Mesenchymal stem cell (in vitro differentiated cells and primary cell): ENCODE data around the gene KIFBP.

Experiments used
- DNase-seq: peaks from one replicate; pipeline ENCODE4 v3.0.0-alpha.2; 2013
- H2AFZ ChIP-seq: one replicate; pipeline ENCODE4 v1.6.1; 2013; ENCODE audit warnings: low read depth, mild to moderate bottlenecking, control low read depth, inconsistent platforms, low read length, moderate library complexity
- H2AK5ac ChIP-seq: 2 replicates; pipeline ENCODE4 v1.6.1; 2013; ENCODE audit warnings: low read length, moderate library complexity, mild to moderate bottlenecking, inconsistent platforms; ENCODE audit not compliant: severe bottlenecking
- H2BK120ac ChIP-seq: one replicate; pipeline ENCODE4 v1.6.1; 2013; ENCODE audit warnings: low read depth, mild to moderate bottlenecking, inconsistent platforms, low read length, moderate library complexity
- H2BK12ac ChIP-seq, 2 experiments: one replicate each; pipeline ENCODE4 v1.6.1; 2013; ENCODE audit warnings: inconsistent platforms in 2 of 2, low read length in 2 of 2, mild to moderate bottlenecking in 2 of 2, moderate library complexity in 2 of 2, control low read depth in 1 of 2
- H2BK15ac ChIP-seq: one replicate; pipeline ENCODE4 v1.6.1; 2013; ENCODE audit warnings: mild to moderate bottlenecking, low read depth, inconsistent platforms; ENCODE audit not compliant: poor library complexity, severe bottlenecking
- H2BK5ac ChIP-seq: 2 replicates; pipeline ENCODE4 v1.6.1; 2013; ENCODE audit warnings: low read depth, mild to moderate bottlenecking, low read length, control low read depth, inconsistent platforms; ENCODE audit not compliant: poor library complexity, severe bottlenecking
- H3K14ac ChIP-seq, 2 experiments: one replicate each; pipeline ENCODE4 v1.6.1; 2013; ENCODE audit warnings: inconsistent platforms in 2 of 2, low read length in 2 of 2, control low read depth in 1 of 2, mild to moderate bottlenecking in 1 of 2, moderate library complexity in 1 of 2
- H3K18ac ChIP-seq, 2 experiments: one replicate each; pipeline ENCODE4 v1.6.1; 2013; ENCODE audit warnings: inconsistent platforms in 2 of 2, low read length in 2 of 2, control low read depth in 1 of 2, low read depth in 1 of 2, mild to moderate bottlenecking in 1 of 2
- H3K23ac ChIP-seq, 2 experiments: one replicate each; pipeline ENCODE4 v1.6.1; 2013; ENCODE audit warnings: inconsistent platforms in 2 of 2, low read length in 2 of 2, mild to moderate bottlenecking in 2 of 2, moderate library complexity in 2 of 2, control low read depth in 1 of 2
- H3K27ac ChIP-seq: 2 replicates; pipeline ENCODE4 v1.5.1; 2013; ENCODE audit warnings: mild to moderate bottlenecking, moderate library complexity, low read length, control low read depth, inconsistent platforms; ENCODE audit not compliant: poor library complexity, severe bottlenecking
- H3K27me3 ChIP-seq, 2 experiments: 2 replicates each; pipeline versions ENCODE4 v1.6.1 to v1.7.0; 2013; ENCODE audit warnings: low read length in 2 of 2, mild to moderate bottlenecking in 2 of 2, moderate library complexity in 2 of 2, control low read depth in 1 of 2, inconsistent platforms in 1 of 2; ENCODE audit not compliant: control insufficient read depth in 1 of 2, insufficient read depth in 1 of 2
- H3K36me3 ChIP-seq, 2 experiments: 2 replicates each; pipeline versions ENCODE4 v1.6.1 to v1.7.0; 2013; ENCODE audit warnings: low read length in 2 of 2, control low read depth in 1 of 2, inconsistent platforms in 1 of 2, low read depth in 1 of 2, mild to moderate bottlenecking in 1 of 2; ENCODE audit not compliant: insufficient read depth in 2 of 2, control insufficient read depth in 1 of 2
- H3K4ac ChIP-seq, 2 experiments: one replicate each; pipeline ENCODE4 v1.6.1; 2013; ENCODE audit warnings: inconsistent platforms in 2 of 2, low read length in 2 of 2, mild to moderate bottlenecking in 2 of 2, moderate library complexity in 2 of 2, control low read depth in 1 of 2, low read depth in 1 of 2
- H3K4me1 ChIP-seq: 2 replicates; pipeline ENCODE4 v1.6.1; 2013; ENCODE audit warnings: low read depth, low read length, control low read depth; ENCODE audit not compliant: control insufficient read depth, insufficient read depth
- H3K4me2 ChIP-seq: 2 replicates; pipeline ENCODE4 v1.6.1; 2013; ENCODE audit warnings: low read length, mild to moderate bottlenecking, inconsistent platforms; ENCODE audit not compliant: poor library complexity, severe bottlenecking
- H3K4me3 ChIP-seq, 2 experiments: 2 replicates each; pipeline versions ENCODE4 v1.5.1 to v1.7.0; 2013; ENCODE audit warnings: low read length in 2 of 2, mild to moderate bottlenecking in 2 of 2, control low read depth in 1 of 2, low read depth in 1 of 2; ENCODE audit not compliant: insufficient read depth in 1 of 2
- H3K79me1 ChIP-seq: replicated peaks from 2 replicates; pipeline ENCODE4 v1.6.1; 2013; ENCODE audit warnings: mild to moderate bottlenecking, control low read depth, low read length, inconsistent platforms; ENCODE audit not compliant: poor library complexity, severe bottlenecking
- H3K9ac ChIP-seq: 2 replicates; pipeline ENCODE4 v1.7.0; 2013; ENCODE audit warnings: mild to moderate bottlenecking, low read length, moderate library complexity
- H3K9me3 ChIP-seq: 2 replicates; pipeline ENCODE4 v1.7.0; 2013; ENCODE audit warnings: mild to moderate bottlenecking, low read length; ENCODE audit not compliant: control insufficient read depth
- H4K8ac ChIP-seq: one replicate; pipeline ENCODE4 v1.6.1; 2013; ENCODE audit warnings: inconsistent platforms, mild to moderate bottlenecking, low read length, moderate library complexity
- H4K91ac ChIP-seq: one replicate; pipeline ENCODE4 v1.6.1; 2013; ENCODE audit warnings: mild to moderate bottlenecking, low read length, inconsistent platforms
- WGBS: methylation state at CpG from one replicate; pipeline ENCODE4 v1.1.7; 2013; ENCODE audit warnings: mixed read lengths; 5-methylcytosine and 5-hydroxymethylcytosine counted together

KIFBP gene

GRCh38 chr10:69057261-69057950 lies 68.8 kb downstream of the KIFBP start:
- peak overlapping the region in 1 of 2 experiments; percentile 35 for H3K4ac ChIP-seq
- H2AK5ac ChIP-seq, result peak overlapping the region; percentile 85
- H4K91ac ChIP-seq, result no peak overlapping the region
- H4K8ac ChIP-seq, result no peak overlapping the region
- no peak overlapping the region for H3K4me2 ChIP-seq
- no peaks in the 10 kb centered on the region for H3K9me3 ChIP-seq
- no peaks in the 10 kb centered on the region for H3K79me1 ChIP-seq
- H2BK15ac ChIP-seq, result peak overlapping the region; percentile 54
- peak overlapping the region; percentile 4 for H3K27ac ChIP-seq
- H2BK12ac ChIP-seq, result no peak overlapping the region
- no peaks in the 10 kb centered on the region for H3K36me3 ChIP-seq
- H3K9ac ChIP-seq, result peak overlapping the region; percentile 49
- H3K18ac ChIP-seq, result peak overlapping the region in 1 of 2 experiments; percentile 63
- 72% methylated on average over 13 of the region's 14 CpGs for WGBS
- H3K4me3 ChIP-seq, result peak overlapping the region in 1 of 2 experiments; percentile 14
- peaks cover 21% of the 10 kb centered on the region for H3K4me1 ChIP-seq
- no peak overlapping the region for H3K14ac ChIP-seq
- peak overlapping the region; percentile 49 for H2AFZ ChIP-seq
- DNase-seq, result no peak
- no peak overlapping the region for H3K23ac ChIP-seq
- peak overlapping the region; percentile 36 for H2BK5ac ChIP-seq
- H3K27me3 ChIP-seq, result no peaks in the 10 kb centered on the region
- H2BK120ac ChIP-seq, result peak overlapping the region; percentile 45

- no peak overlapping the region for H2BK12ac ChIP-seq
- no peak overlapping the region for H3K23ac ChIP-seq
- peak overlapping the region in 1 of 2 experiments; percentile 14 for H3K4me3 ChIP-seq
- no peaks in the 10 kb centered on the region for H3K27me3 ChIP-seq
- no peak overlapping the region for H2BK15ac ChIP-seq
- H4K91ac ChIP-seq, result no peak overlapping the region
- H3K4me1 ChIP-seq, result peaks cover 22% of the 10 kb centered on the region
- H3K79me1 ChIP-seq, result no peaks in the 10 kb centered on the region
- no peak for DNase-seq
- H2BK5ac ChIP-seq, result no peak overlapping the region
- H3K9ac ChIP-seq, result peak overlapping the region; percentile 49
- H3K14ac ChIP-seq, result no peak overlapping the region
- no peak overlapping the region for H2BK120ac ChIP-seq
- H3K36me3 ChIP-seq, result no peaks in the 10 kb centered on the region
- H3K18ac ChIP-seq, result no peak overlapping the region
- peak overlapping the region; percentile 85 for H2AK5ac ChIP-seq
- H2AFZ ChIP-seq, result peak overlapping the region; percentile 49
- WGBS, result 0% methylated on average over 1 of the region's 1 CpG
- no peak overlapping the region for H3K4me2 ChIP-seq
- H3K9me3 ChIP-seq, result no peaks in the 10 kb centered on the region
- H3K27ac ChIP-seq, result peak overlapping the region; percentile 4
- H3K4ac ChIP-seq, result no peak overlapping the region
- H4K8ac ChIP-seq, result no peak overlapping the region
Measured at GRCh38 chr10:69057951-69058297, 69.3 kb downstream of the KIFBP start.

- Histone ChIP-seq H2BK15ac (no peak overlapping the region), H2BK120ac (no peak overlapping the region), H3K23ac (no peak overlapping the region), H3K4ac (no peak overlapping the region), H3K27ac (no peak overlapping the region), H2BK5ac (peak overlapping the region; percentile 74), H3K36me3 (no peaks in the 10 kb centered on the region), H3K27me3 (no peaks in the 10 kb centered on the region), H3K9me3 (no peaks in the 10 kb centered on the region), H2AK5ac (no peak overlapping the region), H3K14ac (no peak overlapping the region), H3K79me1 (no peaks in the 10 kb centered on the region), H2AFZ (no peak overlapping the region), H3K4me2 (no peak overlapping the region), H3K18ac (no peak overlapping the region), H4K8ac (no peak overlapping the region), H2BK12ac (no peak overlapping the region), H4K91ac (no peak overlapping the region), H3K4me3 (no peak overlapping the region), H3K4me1 (peaks cover 23% of the 10 kb centered on the region), H3K9ac (no peak overlapping the region)
- 97% methylated on average over 5 of the region's 8 CpGs for WGBS
- DNase-seq, result no peak
Measured at GRCh38 chr10:69060127-69060798, 71.7 kb downstream of the KIFBP start.
